K562 (cell line): ENCODE measurements around the gene CFAP141. TPM values are rescaled to one million over a fixed set of nuclear protein-coding genes. Genes with fewer than 3 reads are reported as not detected.

Experiments
- CBFA2T3 ChIP-seq: fragments of 450-650 bp; IDR thresholded peaks from 2 replicates; pipeline ENCODE4 v1.6.1; 2017
- HDAC2 ChIP-seq: fragments of 450-650 bp; IDR thresholded peaks from 2 replicates; pipeline ENCODE4 v1.6.1; 2016; ENCODE audit warnings: mild to moderate bottlenecking
- SRSF3 ChIP-seq: fragments of 200-400 bp; formaldehyde crosslinking; IDR thresholded peaks from 2 replicates; pipeline ENCODE4 v1.6.1; 2016; ENCODE audit warnings: mild to moderate bottlenecking, low read length, moderate library complexity; ENCODE audit not compliant: insufficient read depth
- ZNF431 ChIP-seq: sonication (generic); formaldehyde crosslinking; IDR thresholded peaks from 2 replicates; pipeline ENCODE4 v1.8.0; 2022; ENCODE audit warnings: mild to moderate bottlenecking, missing genetic modification reagents
- polyA plus RNA-seq, 8 experiments: library from polyadenylated mRNA; depleted of rRNA in 4 of 8; stranded (reverse) in 5 of 8; unstranded in 3 of 8; fragments of >200 nt; fragmentation: Nextera tagmentation in 2 of 8; fragmentation: Illumina TruSeq in 1 of 8; extraction: Ambion mirVana in 2 of 8; extraction: Trizol in 1 of 8; gene quantifications; 2 replicates each; pipeline versions ENCODE4 v1.2.1 to v1.2.3, GENCODE V29; 2011 to 2014; ENCODE audit warnings: inconsistent platforms in 1 of 8, missing spikeins in 1 of 8
- total RNA-seq, 7 experiments: library from RNA; depleted of rRNA in 6 of 7; stranded (reverse); fragments of >200 nt in 6 of 7; fragmentation: Illumina TruSeq in 2 of 7; extraction: Trizol in 2 of 7; gene quantifications; 2 replicates each; pipeline versions ENCODE4 v1.2.1 to v1.2.3, GENCODE V29; 2011 to 2021; ENCODE audit warnings: low replicate concordance in 1 of 7
- TF ChIP-seq, protein P1 (sequence below), 2 experiments: fragments of 450-650 bp; IDR thresholded peaks; 2 replicates each; pipeline ENCODE4 v1.6.1; 2016
- TF ChIP-seq, protein P2 (sequence below): fragments of 450-650 bp; formaldehyde crosslinking; IDR thresholded peaks from 2 replicates; pipeline ENCODE4 v1.4.0; 2022; ENCODE audit warnings: missing genetic modification characterization
- TF ChIP-seq, protein P3 (sequence below): fragments of 450-650 bp; IDR thresholded peaks from 2 replicates; pipeline ENCODE4 v1.7.1; 2018; ENCODE audit warnings: mild to moderate bottlenecking, low read depth; ENCODE audit not compliant: partially characterized antibody

CFAP141 gene
- total and polyA plus RNA-seq, 9 of the 15 experiments (the other 6 are each of a cell fraction or from before 2014, with no cell fraction given), result not detected

DNA sequence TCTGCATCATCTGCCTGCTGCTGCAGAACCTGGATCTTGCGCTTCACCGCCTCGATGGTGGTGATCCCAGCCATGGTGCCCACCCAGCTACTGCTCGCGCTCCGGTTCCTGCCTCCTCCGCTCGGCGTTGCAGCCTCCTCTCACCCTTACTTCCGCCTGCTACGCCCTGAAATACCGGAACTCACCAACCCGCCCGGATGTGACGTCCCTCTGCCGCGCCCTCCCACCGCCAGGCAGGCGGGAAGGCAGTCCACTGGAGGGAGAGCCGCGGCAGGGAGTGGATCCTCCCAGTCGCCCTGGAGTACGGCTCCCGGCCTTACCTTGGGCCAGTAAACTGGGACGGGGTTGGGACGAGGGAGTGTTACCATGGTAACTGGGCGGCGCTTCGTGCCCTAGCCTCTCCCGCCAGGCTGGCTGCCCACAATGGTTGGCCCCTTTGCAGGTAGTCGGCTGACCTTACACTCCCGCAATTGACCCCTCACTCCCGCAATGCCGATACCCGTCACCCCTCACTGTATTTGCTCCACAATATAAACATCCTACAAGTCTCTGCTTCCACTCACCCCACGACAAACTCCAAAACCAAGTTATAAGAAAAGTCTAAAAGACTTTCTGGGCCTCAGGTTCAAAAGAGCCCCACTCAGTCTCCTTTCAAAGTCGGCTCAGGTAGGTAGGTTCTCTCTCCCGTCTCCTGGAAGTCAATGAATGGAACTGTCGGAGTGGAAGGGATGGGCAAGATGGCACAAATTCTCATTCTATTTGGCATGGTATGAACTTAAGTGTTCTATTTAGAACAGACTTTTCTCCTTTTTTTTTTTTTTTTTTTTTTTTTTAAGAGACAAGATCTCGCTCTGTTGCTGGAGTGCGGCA is 22.9 kb downstream of the CFAP141 start (continued):
- TF ChIP-seq, protein P1, sequence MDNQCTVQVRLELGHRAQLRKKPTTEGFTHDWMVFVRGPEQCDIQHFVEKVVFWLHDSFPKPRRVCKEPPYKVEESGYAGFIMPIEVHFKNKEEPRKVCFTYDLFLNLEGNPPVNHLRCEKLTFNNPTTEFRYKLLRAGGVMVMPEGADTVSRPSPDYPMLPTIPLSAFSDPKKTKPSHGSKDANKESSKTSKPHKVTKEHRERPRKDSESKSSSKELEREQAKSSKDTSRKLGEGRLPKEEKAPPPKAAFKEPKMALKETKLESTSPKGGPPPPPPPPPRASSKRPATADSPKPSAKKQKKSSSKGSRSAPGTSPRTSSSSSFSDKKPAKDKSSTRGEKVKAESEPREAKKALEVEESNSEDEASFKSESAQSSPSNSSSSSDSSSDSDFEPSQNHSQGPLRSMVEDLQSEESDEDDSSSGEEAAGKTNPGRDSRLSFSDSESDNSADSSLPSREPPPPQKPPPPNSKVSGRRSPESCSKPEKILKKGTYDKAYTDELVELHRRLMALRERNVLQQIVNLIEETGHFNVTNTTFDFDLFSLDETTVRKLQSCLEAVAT (IDR thresholded peaks at IDR 0.05), result no peak
- TF ChIP-seq, protein P2, sequence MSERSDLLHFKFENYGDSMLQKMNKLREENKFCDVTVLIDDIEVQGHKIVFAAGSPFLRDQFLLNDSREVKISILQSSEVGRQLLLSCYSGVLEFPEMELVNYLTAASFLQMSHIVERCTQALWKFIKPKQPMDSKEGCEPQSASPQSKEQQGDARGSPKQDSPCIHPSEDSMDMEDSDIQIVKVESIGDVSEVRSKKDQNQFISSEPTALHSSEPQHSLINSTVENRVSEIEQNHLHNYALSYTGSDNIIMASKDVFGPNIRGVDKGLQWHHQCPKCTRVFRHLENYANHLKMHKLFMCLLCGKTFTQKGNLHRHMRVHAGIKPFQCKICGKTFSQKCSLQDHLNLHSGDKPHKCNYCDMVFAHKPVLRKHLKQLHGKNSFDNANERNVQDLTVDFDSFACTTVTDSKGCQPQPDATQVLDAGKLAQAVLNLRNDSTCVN, result no peak
- peak; percentile 80; the same call in 1 of the 2 replicates for TF ChIP-seq HDAC2
- peak; percentile 65; the same call in 1 of the 2 replicates for TF ChIP-seq ZNF431
- TF ChIP-seq SRSF3, result no peak
- TF ChIP-seq, protein P3, sequence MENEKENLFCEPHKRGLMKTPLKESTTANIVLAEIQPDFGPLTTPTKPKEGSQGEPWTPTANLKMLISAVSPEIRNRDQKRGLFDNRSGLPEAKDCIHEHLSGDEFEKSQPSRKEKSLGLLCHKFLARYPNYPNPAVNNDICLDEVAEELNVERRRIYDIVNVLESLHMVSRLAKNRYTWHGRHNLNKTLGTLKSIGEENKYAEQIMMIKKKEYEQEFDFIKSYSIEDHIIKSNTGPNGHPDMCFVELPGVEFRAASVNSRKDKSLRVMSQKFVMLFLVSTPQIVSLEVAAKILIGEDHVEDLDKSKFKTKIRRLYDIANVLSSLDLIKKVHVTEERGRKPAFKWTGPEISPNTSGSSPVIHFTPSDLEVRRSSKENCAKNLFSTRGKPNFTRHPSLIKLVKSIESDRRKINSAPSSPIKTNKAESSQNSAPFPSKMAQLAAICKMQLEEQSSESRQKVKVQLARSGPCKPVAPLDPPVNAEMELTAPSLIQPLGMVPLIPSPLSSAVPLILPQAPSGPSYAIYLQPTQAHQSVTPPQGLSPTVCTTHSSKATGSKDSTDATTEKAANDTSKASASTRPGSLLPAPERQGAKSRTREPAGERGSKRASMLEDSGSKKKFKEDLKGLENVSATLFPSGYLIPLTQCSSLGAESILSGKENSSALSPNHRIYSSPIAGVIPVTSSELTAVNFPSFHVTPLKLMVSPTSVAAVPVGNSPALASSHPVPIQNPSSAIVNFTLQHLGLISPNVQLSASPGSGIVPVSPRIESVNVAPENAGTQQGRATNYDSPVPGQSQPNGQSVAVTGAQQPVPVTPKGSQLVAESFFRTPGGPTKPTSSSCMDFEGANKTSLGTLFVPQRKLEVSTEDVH, result peak; percentile 97
- TF ChIP-seq CBFA2T3, result peak; percentile 8; the same call in 1 of the 2 replicates
